GM12878 (cell line): ENCODE measurements around the gene SULT1C4. TPM values are rescaled to one million over a fixed set of nuclear protein-coding genes. Genes with fewer than 3 reads are reported as not detected.
A peak's percentile ranks its signal among the peaks of the same experiment; 100 is the strongest.

Experiments used
- ATAC-seq: fragments of 200-7000 bp; cut with Tn5 transposase; 3 replicates; pipeline ENCODE4 v1.9.1; 2020; ENCODE audit warnings: mild to moderate bottlenecking, moderate library complexity
- BruUV-seq: library from RNA; stranded (reverse); fragments of 400-500 nt; replicated peaks from 2 replicates; lab custom pipeline; 2021; lab: Mats Ljungman, UMichigan
- CTCF ChIA-PET: fragments of 300-600 bp; sonication (Branson Sonifier 250); formaldehyde crosslinking; extraction: SDS; loops from one replicate; lab custom pipeline; 2021; ENCODE audit warnings: inconsistent platforms; lab: Yijun Ruan, JAX
- POLR2A ChIA-PET: fragments of 350-600 bp; formaldehyde crosslinking; extraction: SDS; loops from one replicate; lab custom pipeline; 2021; ENCODE audit warnings: inconsistent platforms; lab: Charles Lee
- RAD21 ChIA-PET: fragments of 300-600 bp; sonication (Branson Sonifier 250); formaldehyde crosslinking; loops from one replicate; lab custom pipeline; 2023; ENCODE audit warnings: antibody characterized with exemption; ENCODE audit not compliant: unreplicated experiment; lab: Charles Lee
- SMC1A ChIA-PET: fragments of 300-600 bp; sonication (Branson Sonifier 250); formaldehyde crosslinking; loops from one replicate; lab custom pipeline; 2023; ENCODE audit not compliant: unreplicated experiment, uncharacterized antibody; lab: Charles Lee
- DNase-seq: peaks from one replicate; pipeline ENCODE4 v3.0.0-alpha.2; 2011; ENCODE audit warnings: low read depth, low spot score
- FAIRE-seq: peaks from 3 replicates; lab custom pipeline; 2011; peaks lifted over from hg19 to GRCh38; lab: Jason Lieb, UNC
- H2AFZ ChIP-seq: 2 replicates; pipeline ENCODE4 v1.6.0; 2011; ENCODE audit warnings: low read depth, low read length, control low read depth; ENCODE audit not compliant: control insufficient read depth
- H3K27ac ChIP-seq: 2 replicates; pipeline ENCODE4 v1.5.1; 2011; ENCODE audit warnings: control low read depth; ENCODE audit not compliant: control insufficient read depth, insufficient read depth
- H3K27me3 ChIP-seq, 2 experiments: replicated peaks in 1 of 2; 2 replicates each; pipeline versions ENCODE4 v1.6.0 to v1.6.1; 2011; ENCODE audit warnings: low read length in 1 of 2; ENCODE audit not compliant: control insufficient read depth in 2 of 2, insufficient read depth in 2 of 2
- H3K36me3 ChIP-seq, 2 experiments: 2 replicates each; pipeline ENCODE4 v1.5.1; 2011; ENCODE audit warnings: low read length in 1 of 2; ENCODE audit not compliant: control insufficient read depth in 2 of 2, insufficient read depth in 2 of 2
- H3K4me1 ChIP-seq: 2 replicates; pipeline ENCODE4 v1.6.1; 2011; ENCODE audit warnings: mild to moderate bottlenecking, low read length, moderate library complexity, mixed read lengths; ENCODE audit not compliant: control insufficient read depth, insufficient read depth
- H3K4me2 ChIP-seq: 2 replicates; pipeline ENCODE4 v1.6.0; 2011; ENCODE audit warnings: control low read depth; ENCODE audit not compliant: control insufficient read depth, insufficient read depth
- H3K4me3 ChIP-seq: fragments of 200-600 bp; sonication (generic); 2 replicates; pipeline ENCODE4 v1.5.1; 2016
- H3K79me2 ChIP-seq: 2 replicates; pipeline ENCODE4 v1.6.0; 2011; ENCODE audit warnings: low read length; ENCODE audit not compliant: control insufficient read depth, insufficient read depth
- H3K9ac ChIP-seq: 2 replicates; pipeline ENCODE4 v1.8.0; 2011; ENCODE audit warnings: low read length, control low read depth, mixed read lengths; ENCODE audit not compliant: control insufficient read depth, insufficient read depth
- H3K9me3 ChIP-seq: replicated peaks from 3 replicates; pipeline ENCODE4 v1.5.1; 2011; ENCODE audit warnings: mild to moderate bottlenecking, low read length; ENCODE audit not compliant: control insufficient read depth, insufficient read depth
- H4K20me1 ChIP-seq: 2 replicates; pipeline ENCODE4 v1.6.0; 2011; ENCODE audit not compliant: control insufficient read depth, insufficient read depth
- IKZF2 ChIP-seq, 2 experiments: fragments of 450-650 bp; IDR thresholded peaks; 2 replicates each; pipeline ENCODE4 v1.6.1; 2017; ENCODE audit warnings: mild to moderate bottlenecking in 2 of 2, moderate library complexity in 2 of 2
- NFYA ChIP-seq: IDR thresholded peaks from 2 replicates; pipeline ENCODE4 v1.6.1; 2011; ENCODE audit warnings: low read depth, mild to moderate bottlenecking, low read length, improper control_type of control experiment, borderline replicate concordance
- SREBF1 ChIP-seq: IDR thresholded peaks from 2 replicates; pipeline ENCODE4 v1.6.1; 2012; ENCODE audit warnings: mild to moderate bottlenecking, low read length
- TARDBP ChIP-seq: IDR thresholded peaks from 2 replicates; pipeline ENCODE4 v1.6.1; 2016; ENCODE audit warnings: borderline replicate concordance
- ZBED1 ChIP-seq: IDR thresholded peaks from 2 replicates; pipeline ENCODE4 v1.6.1; 2016; ENCODE audit warnings: borderline replicate concordance
- ZNF622 ChIP-seq: fragments of 450-650 bp; IDR thresholded peaks from 2 replicates; pipeline ENCODE4 v1.6.1; 2017; ENCODE audit warnings: mild to moderate bottlenecking, inconsistent platforms
- WGBS: methylation state at CpG from one replicate; pipeline ENCODE4 v1.1.6; 2016; ENCODE audit warnings: low lambda C conversion rate; ENCODE audit not compliant: insufficient replicate concordance, insufficient coverage; ENCODE audit errors: missing lambda C conversion rate; 5-methylcytosine and 5-hydroxymethylcytosine counted together
- in situ Hi-C: fragments of 300-500 bp; cut with MboI; formaldehyde crosslinking; loops from 9 replicates; pipeline ENCODE4 v1.14.3; 2018; ENCODE audit warnings: mixed read lengths
- intact Hi-C: fragments of 100-400 bp; cut with micrococcal nuclease; formaldehyde crosslinking; loops from one replicate; pipeline ENCODE4 v1.14.2; 2022; ENCODE audit not compliant: unreplicated experiment
- polyA plus RNA-seq, 11 experiments: library from polyadenylated mRNA; depleted of rRNA in 4 of 11; unstranded in 6 of 11; stranded (reverse) in 5 of 11; fragments of >200 nt; fragmentation: Nextera tagmentation in 4 of 11; fragmentation: Illumina TruSeq in 1 of 11; extraction: Ambion mirVana in 4 of 11; extraction: Trizol in 1 of 11; gene quantifications; 1 replicate in 1 of 11; 2 replicates in 10 of 11; pipeline versions ENCODE4 v1.2.1 to v1.2.3, GENCODE V29; 2011 to 2016; ENCODE audit warnings: inconsistent platforms in 2 of 11, missing spikeins in 2 of 11, low read depth in 1 of 11
- total RNA-seq, 4 experiments: library from RNA; depleted of rRNA in 3 of 4; stranded (reverse); fragments of >200 nt in 3 of 4; fragmentation: Illumina TruSeq in 1 of 4; extraction: Trizol in 1 of 4; gene quantifications; 2 replicates each; pipeline versions ENCODE4 v1.2.1 to v1.2.3, GENCODE V29; 2013 to 2021
- TF ChIP-seq, protein P1 (sequence below): fragments of 450-650 bp; formaldehyde crosslinking; IDR thresholded peaks from 2 replicates; pipeline ENCODE4 v1.4.0; 2022; ENCODE audit warnings: mild to moderate bottlenecking, moderate library complexity

Gene SULT1C4
- total and polyA plus RNA-seq, 10 of the 15 experiments (the other 5 are each of a cell fraction or from before 2014, with no cell fraction given): 0.04 TPM; not detected in 9

DNA sequence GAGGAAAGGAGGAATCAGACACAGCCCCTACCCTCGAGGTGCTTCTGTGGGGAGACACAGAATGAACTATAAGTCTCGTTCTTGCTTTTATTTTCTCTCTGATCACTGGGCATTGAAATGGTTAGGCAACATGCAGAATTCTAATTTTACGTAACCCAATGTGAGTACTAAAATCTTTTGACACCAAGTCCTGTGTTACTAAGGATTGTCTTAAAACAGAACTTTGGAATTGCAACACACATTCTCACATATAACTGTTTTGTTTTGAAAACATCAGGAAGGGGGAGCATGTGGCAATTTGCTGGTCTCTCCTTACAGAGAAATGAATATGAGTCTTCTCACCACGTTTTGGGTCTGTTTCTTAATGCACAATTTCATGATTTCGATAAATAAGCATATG lies 23.6 kb upstream of the SULT1C4 start (continued):
- TF ChIP-seq, protein P1, sequence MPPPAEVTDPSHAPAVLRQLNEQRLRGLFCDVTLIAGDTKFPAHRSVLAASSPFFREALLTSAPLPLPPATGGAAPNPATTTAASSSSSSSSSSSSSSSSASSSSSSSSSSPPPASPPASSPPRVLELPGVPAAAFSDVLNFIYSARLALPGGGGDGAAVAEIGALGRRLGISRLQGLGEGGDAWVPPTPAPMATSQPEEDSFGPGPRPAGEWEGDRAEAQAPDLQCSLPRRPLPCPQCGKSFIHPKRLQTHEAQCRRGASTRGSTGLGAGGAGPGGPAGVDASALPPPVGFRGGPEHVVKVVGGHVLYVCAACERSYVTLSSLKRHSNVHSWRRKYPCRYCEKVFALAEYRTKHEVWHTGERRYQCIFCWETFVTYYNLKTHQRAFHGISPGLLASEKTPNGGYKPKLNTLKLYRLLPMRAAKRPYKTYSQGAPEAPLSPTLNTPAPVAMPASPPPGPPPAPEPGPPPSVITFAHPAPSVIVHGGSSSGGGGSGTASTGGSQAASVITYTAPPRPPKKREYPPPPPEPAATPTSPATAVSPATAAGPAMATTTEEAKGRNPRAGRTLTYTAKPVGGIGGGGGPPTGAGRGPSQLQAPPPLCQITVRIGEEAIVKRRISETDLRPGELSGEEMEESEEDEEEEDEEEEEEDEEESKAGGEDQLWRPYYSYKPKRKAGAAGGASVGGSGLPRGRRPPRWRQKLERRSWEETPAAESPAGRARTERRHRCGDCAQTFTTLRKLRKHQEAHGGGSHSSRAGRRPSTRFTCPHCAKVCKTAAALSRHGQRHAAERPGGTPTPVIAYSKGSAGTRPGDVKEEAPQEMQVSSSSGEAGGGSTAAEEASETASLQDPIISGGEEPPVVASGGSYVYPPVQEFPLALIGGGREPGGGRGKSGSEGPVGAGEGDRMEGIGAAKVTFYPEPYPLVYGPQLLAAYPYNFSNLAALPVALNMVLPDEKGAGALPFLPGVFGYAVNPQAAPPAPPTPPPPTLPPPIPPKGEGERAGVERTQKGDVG (CRISPR knock-in tag): no peak
- TF ChIP-seq TARDBP (no peak), NFYA (no peak), IKZF2 (IDR thresholded peaks at IDR 0.05) (no peak)

DNA sequence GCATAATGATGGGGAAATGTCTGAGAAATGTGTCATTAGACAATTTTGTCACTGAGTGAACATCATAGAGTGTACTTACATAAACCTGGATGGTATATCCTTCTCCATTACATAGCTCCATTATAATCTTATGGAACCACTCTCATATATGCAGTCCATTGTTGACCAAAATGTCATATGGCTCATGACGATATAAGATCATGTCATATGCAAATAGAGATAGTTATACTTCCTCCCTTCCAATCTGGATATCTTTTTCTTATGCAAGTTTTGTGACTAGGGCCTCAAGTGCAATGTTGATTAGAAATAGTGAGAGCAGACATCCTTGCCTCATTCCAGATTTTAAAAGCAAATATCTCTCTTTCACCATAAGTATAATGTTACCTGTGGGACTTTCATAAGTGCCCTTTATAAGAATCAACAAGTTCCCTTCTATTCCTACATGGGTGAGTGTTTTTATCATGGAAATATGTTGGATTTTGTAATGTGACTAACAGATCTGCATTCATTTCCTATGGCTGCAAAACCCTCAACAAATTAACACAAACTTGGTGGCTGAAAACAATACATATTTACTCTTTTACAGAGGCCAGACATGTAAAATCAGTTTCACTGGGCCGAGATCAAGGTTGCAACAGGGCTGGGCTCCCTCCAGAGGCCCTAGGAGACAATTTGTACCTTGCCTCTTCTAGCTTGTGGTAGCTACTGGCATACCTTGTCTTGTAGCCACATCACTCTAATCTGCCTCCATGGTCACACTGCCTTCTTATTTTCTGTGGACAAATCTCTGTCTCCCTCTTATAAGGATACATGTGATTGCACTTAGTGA lies 21.6 kb upstream of the SULT1C4 start:
- in situ Hi-C loops: loop anchor here (5.0 kb wide), 1 partner anchor 226 kb away; no protein-coding TSS in a partner anchor
- no TSS peak for BruUV-seq
- no peak overlapping the region for H3K4me3 ChIP-seq
- DNase-seq (no peak), ATAC-seq (peak; percentile 49), FAIRE-seq (no peak)
- H3K9me3 ChIP-seq: no peaks in the 10 kb centered on the region
- H3K4me1 ChIP-seq: no peaks in the 10 kb centered on the region
- H3K79me2 ChIP-seq: no peaks in the 10 kb centered on the region
- intact Hi-C loops: no loop called here
- H3K4me2 ChIP-seq: no peak overlapping the region
- H3K36me3 ChIP-seq: no peaks in the 10 kb centered on the region
- POLR2A ChIA-PET: interaction anchor here (0.7 kb wide), 1 partner anchor 664 kb away, joined by 3 read pairs; no protein-coding TSS in a partner anchor
- TF ChIP-seq ZNF622: no peak
- TF ChIP-seq ZBED1: 0 out of 2 replicates have a peak, but pooled peaks have one; percentile 30
- TF ChIP-seq SREBF1: no peak
- H3K9ac ChIP-seq: no peak overlapping the region
- CTCF ChIA-PET: no interaction called here
- SMC1A ChIA-PET: no interaction called here
- no peaks in the 10 kb centered on the region for H4K20me1 ChIP-seq
- no peaks in the 10 kb centered on the region for H3K27me3 ChIP-seq
- no peak overlapping the region for H3K27ac ChIP-seq
- WGBS: 20% methylated on average over 2 of the region's 2 CpGs
- no peak overlapping the region for H2AFZ ChIP-seq
- RAD21 ChIA-PET: no interaction called here
